GM20431 (cell line): ENCODE results near the gene CUX1.
"Not testable (repeated sequence)": the region's sequence is repeated elsewhere in the genome, so short reads cannot be mapped to it uniquely, and the experiment has no call there.

Experiments
- in situ Hi-C: fragments of 300-500 bp; cut with MseI, MboI; formaldehyde crosslinking; loops from one replicate; pipeline ENCODE4 v1.15.0; 2020; ENCODE audit warnings: low sequenced_read_pairs; ENCODE audit not compliant: unreplicated experiment

Gene CUX1

GRCh38 chr7:101845974-101846373, 28.5 kb downstream of the CUX1 start:
- in situ Hi-C loops: no loop called here

- in situ Hi-C loops: no loop called here
Measured at GRCh38 chr7:101846800-101847538, 29.5 kb downstream of the CUX1 start.

GRCh38 chr7:101848208-101848951, 31.0 kb downstream of the CUX1 start:
- in situ Hi-C loops: no loop called here

- in situ Hi-C loops: not testable (repeated sequence)
Measured at GRCh38 chr7:101849314-101849713, 31.9 kb downstream of the CUX1 start.

GRCh38 chr7:101852364-101852763, 34.9 kb downstream of the CUX1 start:
- in situ Hi-C loops: not testable (repeated sequence)

- in situ Hi-C loops: no loop called here
Measured at GRCh38 chr7:101853684-101854083, 36.3 kb downstream of the CUX1 start.

- in situ Hi-C loops: no loop called here
Measured at GRCh38 chr7:101854084-101854865, 36.8 kb downstream of the CUX1 start.

GRCh38 chr7:101856473-101857357, 39.3 kb downstream of the CUX1 start:
- in situ Hi-C loops: no loop called here

- in situ Hi-C loops: no loop called here
Measured at GRCh38 chr7:101857358-101857811, 40.0 kb downstream of the CUX1 start.

GRCh38 chr7:101858437-101859385, 41.3 kb downstream of the CUX1 start:
- in situ Hi-C loops: no loop called here

- in situ Hi-C loops: no loop called here
Measured at GRCh38 chr7:101859411-101860106, 42.1 kb downstream of the CUX1 start.

- in situ Hi-C loops: no loop called here
Measured at GRCh38 chr7:101860316-101861217, 43.1 kb downstream of the CUX1 start.

- in situ Hi-C loops: no loop called here
Measured at GRCh38 chr7:101861218-101861775, 43.9 kb downstream of the CUX1 start.

- in situ Hi-C loops: no loop called here
Measured at GRCh38 chr7:101862280-101863220, 45.1 kb downstream of the CUX1 start.

GRCh38 chr7:101863598-101863997, 46.2 kb downstream of the CUX1 start:
- in situ Hi-C loops: no loop called here

- in situ Hi-C loops: no loop called here
Measured at GRCh38 chr7:101864039-101864438, 46.6 kb downstream of the CUX1 start.
